MM.1S (cell line): ENCODE measurements around the gene IGDCC3.

Experiments
- DNase-seq: peaks from one replicate; pipeline ENCODE4 v3.0.0-alpha.2; 2015
- H2AFZ ChIP-seq: fragments of 300-600 bp; sonication (generic); 2 replicates; pipeline ENCODE4 v1.6.0; 2016; ENCODE audit warnings: antibody characterized with exemption, low read length
- H3F3A ChIP-seq: fragments of 300-600 bp; sonication (generic); 2 replicates; pipeline ENCODE4 v1.6.1; 2016; ENCODE audit warnings: mild to moderate bottlenecking, antibody characterized with exemption, low read length, moderate library complexity, mixed read lengths; ENCODE audit not compliant: insufficient read depth
- H3K27ac ChIP-seq: fragments of 300-600 bp; sonication (generic); 2 replicates; pipeline ENCODE4 v1.5.1; 2016; ENCODE audit warnings: mild to moderate bottlenecking, low read length
- H3K27me3 ChIP-seq: fragments of 300-600 bp; sonication (generic); replicated peaks from 2 replicates; pipeline ENCODE4 v1.6.0; 2016; ENCODE audit warnings: low read length; ENCODE audit not compliant: insufficient read depth
- H3K36me3 ChIP-seq: fragments of 300-600 bp; sonication (generic); replicated peaks from 2 replicates; pipeline ENCODE4 v1.6.1; 2016; ENCODE audit warnings: mild to moderate bottlenecking, low read length, mixed read lengths; ENCODE audit not compliant: insufficient read depth
- H3K4me1 ChIP-seq: fragments of 300-600 bp; sonication (generic); 2 replicates; pipeline ENCODE4 v1.6.1; 2016; ENCODE audit warnings: low read length, mixed read lengths
- H3K4me2 ChIP-seq: fragments of 300-600 bp; sonication (generic); 2 replicates; pipeline ENCODE4 v1.6.0; 2016; ENCODE audit warnings: low read depth, low read length
- H3K4me3 ChIP-seq: fragments of 300-600 bp; sonication (generic); 2 replicates; pipeline ENCODE4 v1.5.1; 2016; ENCODE audit warnings: low read length, mixed read lengths
- H3K79me2 ChIP-seq: fragments of 300-600 bp; sonication (generic); 2 replicates; pipeline ENCODE4 v1.6.1; 2016; ENCODE audit warnings: mixed run types, low read length, mixed read lengths
- H3K9ac ChIP-seq: fragments of 300-600 bp; sonication (generic); 2 replicates; pipeline ENCODE4 v1.6.1; 2016; ENCODE audit warnings: low read length, mixed read lengths
- H3K9me2 ChIP-seq: fragments of 300-600 bp; sonication (generic); replicated peaks from 2 replicates; pipeline ENCODE4 v1.6.1; 2016; ENCODE audit warnings: mild to moderate bottlenecking, low read length, mixed read lengths; ENCODE audit not compliant: insufficient read depth
- H3K9me3 ChIP-seq: fragments of 300-600 bp; sonication (generic); replicated peaks from 2 replicates; pipeline ENCODE4 v1.6.1; 2016; ENCODE audit warnings: mild to moderate bottlenecking, low read length, mixed read lengths; ENCODE audit not compliant: insufficient read depth
- H4K20me1 ChIP-seq: fragments of 300-600 bp; sonication (generic); 2 replicates; pipeline ENCODE4 v1.6.1; 2016; ENCODE audit warnings: mild to moderate bottlenecking, low read length, moderate library complexity, mixed read lengths; ENCODE audit not compliant: insufficient read depth
- CTCF ChIP-seq: fragments of 300-600 bp; sonication (generic); IDR thresholded peaks from 2 replicates; pipeline ENCODE4 v1.5.1; 2016; ENCODE audit warnings: antibody characterized with exemption, low read length, mixed read lengths
- EZH2 ChIP-seq: fragments of 300-600 bp; sonication (generic); optimal IDR thresholded peaks from 2 replicates; pipeline ENCODE3; 2017; ENCODE audit warnings: low read depth, mild to moderate bottlenecking, antibody characterized with exemption, low read length, mixed read lengths
- EZH2phosphoT487 ChIP-seq: fragments of 300-600 bp; sonication (generic); IDR thresholded peaks from 2 replicates; pipeline ENCODE4 v1.6.1; 2018; ENCODE audit warnings: antibody characterized with exemption, low read length

Gene IGDCC3

GRCh38 chr15:65365229-65365628 is 12.6 kb downstream of the IGDCC3 start:
- Histone ChIP-seq H3K9me2 (no peaks in the 10 kb centered on the region), H3K4me3 (no peak overlapping the region), H2AFZ (no peak overlapping the region), H3K79me2 (no peaks in the 10 kb centered on the region), H3K9ac (no peak overlapping the region), H3K36me3 (no peaks in the 10 kb centered on the region), H3K4me2 (no peak overlapping the region), H3K27me3 (no peaks in the 10 kb centered on the region), H3K27ac (no peak overlapping the region), H3K4me1 (peaks cover 8% of the 10 kb centered on the region), H4K20me1 (no peaks in the 10 kb centered on the region), H3F3A (no peaks in the 10 kb centered on the region), H3K9me3 (no peaks in the 10 kb centered on the region)
- no peak for DNase-seq
- TF ChIP-seq EZH2 (no peak), EZH2phosphoT487 (no peak), CTCF (no peak)

GRCh38 chr15:65363766-65364165 is 14.0 kb downstream of the IGDCC3 start:
- Histone ChIP-seq H3K79me2 (no peaks in the 10 kb centered on the region), H3K27ac (no peak overlapping the region)

GRCh38 chr15:65363306-65363705 is 14.5 kb downstream of the IGDCC3 start:
- H3K4me1 ChIP-seq = peaks cover 12% of the 10 kb centered on the region
- DNase-seq = no peak
- no peak overlapping the region for H3K27ac ChIP-seq
- H3K36me3 ChIP-seq = no peaks in the 10 kb centered on the region
- TF ChIP-seq CTCF = no peak
- no peak for TF ChIP-seq EZH2phosphoT487
- no peak for TF ChIP-seq EZH2
- H3K79me2 ChIP-seq = no peaks in the 10 kb centered on the region
- H2AFZ ChIP-seq = no peak overlapping the region
- H3K9me2 ChIP-seq = no peaks in the 10 kb centered on the region
- H3K4me3 ChIP-seq = no peak overlapping the region
- no peak overlapping the region for H3K9ac ChIP-seq
- no peaks in the 10 kb centered on the region for H3F3A ChIP-seq
- H3K4me2 ChIP-seq = no peak overlapping the region
- no peaks in the 10 kb centered on the region for H4K20me1 ChIP-seq
- no peaks in the 10 kb centered on the region for H3K9me3 ChIP-seq
- H3K27me3 ChIP-seq = no peaks in the 10 kb centered on the region

More at GRCh38 chr15:65363766-65364165, 14.0 kb downstream of the IGDCC3 start:
- Histone ChIP-seq H3F3A (no peaks in the 10 kb centered on the region), H3K4me3 (no peak overlapping the region), H3K9ac (no peak overlapping the region), H3K27me3 (no peaks in the 10 kb centered on the region), H3K4me1 (peaks cover 12% of the 10 kb centered on the region), H4K20me1 (no peaks in the 10 kb centered on the region), H3K9me3 (no peaks in the 10 kb centered on the region), H2AFZ (no peak overlapping the region), H3K36me3 (no peaks in the 10 kb centered on the region), H3K9me2 (no peaks in the 10 kb centered on the region), H3K4me2 (no peak overlapping the region)
- DNase-seq = no peak
- TF ChIP-seq EZH2 (no peak), CTCF (no peak), EZH2phosphoT487 (no peak)

- DNase-seq = no peak
- Histone ChIP-seq H3K4me3 (no peak overlapping the region), H3K4me1 (peaks cover 12% of the 10 kb centered on the region), H3K36me3 (no peaks in the 10 kb centered on the region), H3F3A (no peaks in the 10 kb centered on the region), H3K9ac (no peak overlapping the region), H3K9me3 (no peaks in the 10 kb centered on the region), H3K27me3 (no peaks in the 10 kb centered on the region), H2AFZ (no peak overlapping the region), H3K79me2 (no peaks in the 10 kb centered on the region), H3K9me2 (no peaks in the 10 kb centered on the region), H3K27ac (no peak overlapping the region), H3K4me2 (no peak overlapping the region), H4K20me1 (no peaks in the 10 kb centered on the region)
- no peak for TF ChIP-seq EZH2
- TF ChIP-seq CTCF = no peak
These were observed 15.3 kb downstream of the IGDCC3 start for GRCh38 chr15:65362491-65362890.
